MCF 10A (cell line): Measurements from ENCODE around the gene MACROH2A2. TPM values are rescaled to one million over a fixed set of nuclear protein-coding genes. Genes with fewer than 3 reads are reported as not detected.
A peak's percentile ranks its signal among the peaks of the same experiment; 100 is the strongest.

ENCODE experiments used
- BruUV-seq: library from RNA; stranded (reverse); fragments of 400-500 nt; replicated peaks from 2 replicates; lab custom pipeline; 2021; lab: Mats Ljungman, UMichigan
- CTCF ChIA-PET: fragments of 300-600 bp; sonication (Branson Sonifier 250); formaldehyde crosslinking; extraction: SDS; loops from one replicate; lab custom pipeline; 2021; ENCODE audit warnings: antibody characterized with exemption, inconsistent platforms; lab: Yijun Ruan, JAX
- POLR2A ChIA-PET: fragments of 300-600, 350-650 bp; sonication (Branson Sonifier 250); formaldehyde crosslinking; extraction: SDS; loops from one replicate; lab custom pipeline; 2020; ENCODE audit warnings: antibody characterized with exemption, inconsistent platforms; lab: Yijun Ruan, JAX
- DNase-seq: peaks from one replicate; pipeline ENCODE4 v3.0.0-alpha.2; 2018; ENCODE audit not compliant: unreplicated experiment
- H3K27ac Mint-ChIP-seq: one replicate; pipeline ENCODE4 v1.8.0; 2022; ENCODE audit warnings: mild to moderate bottlenecking, low read depth, mixed read lengths; ENCODE audit not compliant: unreplicated experiment
- H3K27me3 Mint-ChIP-seq: one replicate; pipeline ENCODE4 v1.8.0; 2022; ENCODE audit warnings: mixed read lengths; ENCODE audit not compliant: insufficient read depth, unreplicated experiment
- H3K36me3 Mint-ChIP-seq: one replicate; pipeline ENCODE4 v1.8.0; 2022; ENCODE audit warnings: mild to moderate bottlenecking, moderate library complexity, mixed read lengths; ENCODE audit not compliant: insufficient read depth, unreplicated experiment
- H3K4me1 Mint-ChIP-seq: one replicate; pipeline ENCODE4 v1.8.0; 2022; ENCODE audit warnings: mixed read lengths; ENCODE audit not compliant: insufficient read depth, unreplicated experiment
- H3K4me3 Mint-ChIP-seq: one replicate; pipeline ENCODE4 v1.8.0; 2022; ENCODE audit warnings: mild to moderate bottlenecking, moderate library complexity, mixed read lengths; ENCODE audit not compliant: unreplicated experiment
- H3K9me3 Mint-ChIP-seq: one replicate; pipeline ENCODE4 v1.8.0; 2022; ENCODE audit warnings: mixed read lengths; ENCODE audit not compliant: unreplicated experiment
- intact Hi-C: fragments of 100-400 bp; cut with micrococcal nuclease; formaldehyde crosslinking; loops from 2 replicates; pipeline ENCODE4 v1.14.1; 2022
- total RNA-seq: library from RNA; stranded (reverse); gene quantifications from 2 replicates; pipeline ENCODE4 v1.2.3, GENCODE V29; 2022
- TF ChIP-seq, protein P1 (sequence below): fragments of 200-600 bp; IDR thresholded peaks from one replicate; pipeline ENCODE4 v1.8.0; 2022; ENCODE audit warnings: antibody characterized with exemption, mild to moderate bottlenecking; ENCODE audit not compliant: unreplicated experiment

MACROH2A2 gene
- total RNA-seq, 1 experiment from 2014 or later, result 17.6 TPM

DNA sequence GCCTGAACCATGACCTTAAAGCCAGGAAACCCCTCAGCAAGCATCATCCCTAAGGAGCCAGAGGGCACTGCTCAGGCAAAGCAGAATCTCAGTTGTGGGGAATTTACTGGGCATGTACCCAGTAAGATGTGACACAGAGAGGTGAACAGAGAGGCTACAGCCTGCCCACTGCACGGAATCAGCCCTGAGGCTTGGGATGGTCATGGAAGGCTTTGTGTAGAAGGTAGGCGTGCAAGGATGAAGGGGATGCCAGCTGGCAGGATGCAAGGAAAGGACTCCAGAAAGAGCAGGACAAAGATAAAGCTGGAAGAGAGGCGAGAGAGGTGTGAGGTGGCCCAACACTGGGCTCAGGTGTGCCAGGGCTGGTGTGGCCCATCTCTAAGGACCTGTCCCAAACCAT lies 82.4 kb downstream of the MACROH2A2 start:
- Mint-ChIP-seq H3K27me3 (no peaks in the 10 kb centered on the region), H3K4me1 (peaks cover 38% of the 10 kb centered on the region), H3K36me3 (peaks cover 10% of the 10 kb centered on the region), H3K4me3 (no peak overlapping the region), H3K27ac (no peak overlapping the region), H3K9me3 (no peaks in the 10 kb centered on the region)
- no TSS peak for BruUV-seq
- TF ChIP-seq, protein P1, sequence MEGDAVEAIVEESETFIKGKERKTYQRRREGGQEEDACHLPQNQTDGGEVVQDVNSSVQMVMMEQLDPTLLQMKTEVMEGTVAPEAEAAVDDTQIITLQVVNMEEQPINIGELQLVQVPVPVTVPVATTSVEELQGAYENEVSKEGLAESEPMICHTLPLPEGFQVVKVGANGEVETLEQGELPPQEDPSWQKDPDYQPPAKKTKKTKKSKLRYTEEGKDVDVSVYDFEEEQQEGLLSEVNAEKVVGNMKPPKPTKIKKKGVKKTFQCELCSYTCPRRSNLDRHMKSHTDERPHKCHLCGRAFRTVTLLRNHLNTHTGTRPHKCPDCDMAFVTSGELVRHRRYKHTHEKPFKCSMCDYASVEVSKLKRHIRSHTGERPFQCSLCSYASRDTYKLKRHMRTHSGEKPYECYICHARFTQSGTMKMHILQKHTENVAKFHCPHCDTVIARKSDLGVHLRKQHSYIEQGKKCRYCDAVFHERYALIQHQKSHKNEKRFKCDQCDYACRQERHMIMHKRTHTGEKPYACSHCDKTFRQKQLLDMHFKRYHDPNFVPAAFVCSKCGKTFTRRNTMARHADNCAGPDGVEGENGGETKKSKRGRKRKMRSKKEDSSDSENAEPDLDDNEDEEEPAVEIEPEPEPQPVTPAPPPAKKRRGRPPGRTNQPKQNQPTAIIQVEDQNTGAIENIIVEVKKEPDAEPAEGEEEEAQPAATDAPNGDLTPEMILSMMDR, result no peak
- intact Hi-C loops, result no loop called here
- POLR2A ChIA-PET, result interaction anchor here (0.6 to 3.3 kb wide), 5 partner anchors 11 to 348 kb away, joined by 3 to 33 read pairs (median 5); partner anchors contain the start of genes PPA1 and TYSND1
- CTCF ChIA-PET, result interaction anchor here (0.6 to 3.0 kb wide), 3 partner anchors 11 to 82 kb away, joined by 4 to 17 read pairs (median 9); partner anchors contain the start of gene TYSND1
- DNase-seq, result peak; percentile 21

DNA sequence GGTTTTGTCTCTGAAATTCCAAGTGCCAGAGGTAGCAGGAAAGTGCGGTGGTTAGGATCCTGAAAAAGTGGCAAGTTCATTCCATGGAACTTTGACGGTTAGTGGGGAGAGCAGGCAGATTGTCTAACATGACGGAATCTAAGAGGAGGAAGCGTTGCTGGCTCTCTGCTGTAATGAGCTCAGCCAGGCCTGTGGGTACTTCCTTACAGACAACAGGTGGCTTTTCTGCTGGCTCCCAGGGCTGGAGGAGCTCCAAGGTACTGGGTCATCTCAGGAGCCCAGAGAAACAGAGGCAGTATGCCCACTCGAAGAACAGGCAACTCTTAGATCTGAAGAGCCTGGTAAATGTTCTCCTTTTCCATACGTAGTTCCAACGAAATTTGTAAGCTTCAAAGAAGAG lies 83.0 kb downstream of the MACROH2A2 start:
- no peak for DNase-seq
- BruUV-seq, result no TSS peak
- peaks cover 31% of the 10 kb centered on the region for H3K4me1 Mint-ChIP-seq

DNA sequence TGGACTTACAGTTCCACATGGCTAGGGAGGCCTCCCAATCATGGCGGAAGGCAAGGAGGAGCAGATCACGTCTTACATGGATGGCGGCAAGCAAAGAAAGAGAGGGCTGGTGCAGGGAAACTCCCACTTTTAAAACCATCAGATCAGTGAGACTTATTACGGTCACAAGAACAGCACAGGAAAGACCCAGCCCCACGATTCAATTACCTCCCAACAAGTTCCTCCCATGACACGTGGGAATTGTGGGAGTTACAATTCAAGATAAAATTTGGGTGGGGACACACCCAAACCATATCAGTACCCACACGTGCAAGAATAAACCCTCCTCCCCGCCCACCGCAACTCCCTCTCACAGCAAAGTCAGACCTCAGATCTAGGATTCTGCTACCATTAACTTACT lies 84.5 kb downstream of the MACROH2A2 start:
- intact Hi-C loops, result no loop called here
- DNase-seq, result no peak
- Mint-ChIP-seq H3K4me1 (peaks cover 26% of the 10 kb centered on the region), H3K9me3 (no peaks in the 10 kb centered on the region), H3K27me3 (no peaks in the 10 kb centered on the region), H3K4me3 (no peak overlapping the region), H3K27ac (no peak overlapping the region), H3K36me3 (peaks cover 20% of the 10 kb centered on the region)
- ChIA-PET CTCF (interaction anchor here (0.6 to 2.1 kb wide), 4 partner anchors 9 to 272 kb away, joined by 3 to 17 read pairs (median 5); partner anchors contain the start of gene TYSND1), POLR2A (interaction anchor here (0.6 to 2.4 kb wide), 3 partner anchors 9 to 85 kb away, joined by 3 to 25 read pairs (median 4); partner anchors contain the start of genes MACROH2A2 and TYSND1)
- BruUV-seq, result no TSS peak
- TF ChIP-seq, protein P1, result no peak

More for the DNA sequence above, 83.0 kb downstream of the MACROH2A2 start:
- ChIA-PET CTCF (interaction anchor here (0.5 to 3.0 kb wide), 6 partner anchors 10 to 1426 kb away, joined by 3 to 17 read pairs (median 6); partner anchors contain the start of gene TYSND1), POLR2A (interaction anchor here (0.6 to 2.4 kb wide), 4 partner anchors 10 to 348 kb away, joined by 3 to 25 read pairs (median 4); partner anchors contain the start of genes PPA1 and TYSND1)
- TF ChIP-seq, protein P1, result no peak
- Mint-ChIP-seq H3K36me3 (peaks cover 16% of the 10 kb centered on the region), H3K27ac (no peak overlapping the region), H3K27me3 (no peaks in the 10 kb centered on the region), H3K9me3 (no peaks in the 10 kb centered on the region), H3K4me3 (no peak overlapping the region)
- intact Hi-C loops, result no loop called here
